Vagina (tissue), 2 donors: ENCODE measurements around the gene AP4S1.

ENCODE experiments used
- POLR2A ChIP-seq, 2 donors: fragments of 450-650 bp; IDR thresholded peaks; one replicate each; pipeline ENCODE4 v1.6.1; 2017; ENCODE audit warnings: antibody characterized with exemption in 2 of 2, mild to moderate bottlenecking in 2 of 2, moderate library complexity in 2 of 2
- TF ChIP-seq, protein P1 (sequence below), 3 experiments: fragments of 450-650 bp in 2 of 3; fragments of 200-600 bp in 1 of 3; sonication (generic) in 1 of 3; IDR thresholded peaks; one replicate each; pipeline ENCODE4 v1.5.1; 2017 to 2019; ENCODE audit warnings: antibody characterized with exemption in 3 of 3, mild to moderate bottlenecking in 2 of 3, moderate library complexity in 2 of 3

DNA sequence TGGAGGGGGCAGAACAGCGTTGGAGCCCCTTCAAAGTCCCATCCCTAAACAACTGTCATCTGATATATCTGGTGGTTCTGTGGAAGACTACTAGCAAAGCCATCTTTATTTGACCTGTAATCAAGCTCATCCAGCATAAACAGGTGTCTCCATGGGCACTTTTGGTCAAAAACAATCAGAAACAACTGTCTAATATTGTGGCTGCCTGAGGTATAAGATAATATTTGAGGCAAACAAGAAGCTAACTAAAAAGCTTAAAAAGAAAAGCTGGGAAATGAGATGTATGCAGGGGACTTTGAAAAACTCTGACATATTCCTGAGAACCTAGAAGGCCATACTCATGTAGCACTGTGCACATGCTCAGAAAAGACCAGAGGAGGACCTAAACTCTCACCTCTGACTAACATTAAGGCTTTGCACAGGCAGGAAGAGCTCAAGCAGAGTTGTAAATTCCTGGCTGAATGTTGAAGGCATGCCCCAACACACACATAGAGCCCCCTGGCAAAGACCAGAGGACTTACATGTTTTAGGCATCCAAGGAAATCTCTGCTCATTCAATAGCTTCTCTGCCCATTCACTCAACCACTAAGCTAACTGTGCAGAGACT is 27.2 kb upstream of the AP4S1 start:
- no peak for TF ChIP-seq POLR2A (IDR thresholded peaks at IDR 0.05)
- TF ChIP-seq, protein P1, sequence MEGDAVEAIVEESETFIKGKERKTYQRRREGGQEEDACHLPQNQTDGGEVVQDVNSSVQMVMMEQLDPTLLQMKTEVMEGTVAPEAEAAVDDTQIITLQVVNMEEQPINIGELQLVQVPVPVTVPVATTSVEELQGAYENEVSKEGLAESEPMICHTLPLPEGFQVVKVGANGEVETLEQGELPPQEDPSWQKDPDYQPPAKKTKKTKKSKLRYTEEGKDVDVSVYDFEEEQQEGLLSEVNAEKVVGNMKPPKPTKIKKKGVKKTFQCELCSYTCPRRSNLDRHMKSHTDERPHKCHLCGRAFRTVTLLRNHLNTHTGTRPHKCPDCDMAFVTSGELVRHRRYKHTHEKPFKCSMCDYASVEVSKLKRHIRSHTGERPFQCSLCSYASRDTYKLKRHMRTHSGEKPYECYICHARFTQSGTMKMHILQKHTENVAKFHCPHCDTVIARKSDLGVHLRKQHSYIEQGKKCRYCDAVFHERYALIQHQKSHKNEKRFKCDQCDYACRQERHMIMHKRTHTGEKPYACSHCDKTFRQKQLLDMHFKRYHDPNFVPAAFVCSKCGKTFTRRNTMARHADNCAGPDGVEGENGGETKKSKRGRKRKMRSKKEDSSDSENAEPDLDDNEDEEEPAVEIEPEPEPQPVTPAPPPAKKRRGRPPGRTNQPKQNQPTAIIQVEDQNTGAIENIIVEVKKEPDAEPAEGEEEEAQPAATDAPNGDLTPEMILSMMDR (IDR thresholded peaks at IDR 0.05) = no peak
